Posterior cingulate gyrus (tissue), 11 donors: ENCODE data around the gene ARMC3.

Experiments used
- DNase-seq, 10 donors: peaks; one replicate each; pipeline versions ENCODE4 v3.0.0 to v3.0.0-alpha.2; 2020 to 2021; ENCODE audit warnings: mixed read lengths in 3 of 10
- intact Hi-C: fragments of 100-400 bp; cut with DNase I; formaldehyde crosslinking; loops from one replicate; pipeline ENCODE4 v1.15.1; 2023

The ARMC3 gene

DNA sequence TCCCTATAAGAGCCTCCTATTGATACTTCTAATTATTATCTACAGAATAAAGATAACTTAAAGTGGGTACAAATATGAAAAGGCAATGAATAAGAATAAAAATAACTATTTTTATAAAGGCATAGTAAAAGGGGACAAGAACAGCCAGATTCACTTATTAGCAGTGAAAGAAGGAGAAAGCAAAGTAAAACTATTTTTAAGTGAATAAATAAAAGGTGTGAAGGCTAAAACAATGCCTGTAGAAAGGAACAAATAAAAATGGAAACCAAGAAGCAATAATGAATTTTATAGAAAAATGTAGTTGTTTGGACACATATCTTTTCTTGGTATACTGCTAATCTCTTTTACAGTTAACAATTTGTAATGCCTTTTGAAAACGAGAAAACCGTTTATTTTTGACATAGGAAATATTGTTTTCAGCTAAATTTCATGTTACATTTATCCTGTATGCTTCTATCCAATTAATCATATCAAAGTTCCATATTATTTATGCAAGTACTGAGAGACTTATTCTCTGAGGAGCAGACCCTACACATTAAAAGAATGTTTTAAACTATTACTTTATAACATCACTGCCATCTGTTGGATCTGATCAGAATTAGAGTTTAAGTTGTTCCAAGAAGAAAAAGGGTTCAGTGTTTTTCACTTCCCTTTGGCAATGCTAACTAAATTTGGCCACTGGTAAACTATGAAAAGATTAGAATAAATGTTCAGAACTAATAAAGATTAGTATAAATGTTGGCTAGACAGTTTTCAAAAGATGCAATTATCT lies 59.1 kb downstream of the ARMC3 start:
- DNase-seq = no peak
- intact Hi-C loops = loop anchor here (5.0 to 10.0 kb wide), 6 partner anchors 275 to 1490 kb away; partner anchors contain the start of genes COMMD3 and PIP4K2A

DNA sequence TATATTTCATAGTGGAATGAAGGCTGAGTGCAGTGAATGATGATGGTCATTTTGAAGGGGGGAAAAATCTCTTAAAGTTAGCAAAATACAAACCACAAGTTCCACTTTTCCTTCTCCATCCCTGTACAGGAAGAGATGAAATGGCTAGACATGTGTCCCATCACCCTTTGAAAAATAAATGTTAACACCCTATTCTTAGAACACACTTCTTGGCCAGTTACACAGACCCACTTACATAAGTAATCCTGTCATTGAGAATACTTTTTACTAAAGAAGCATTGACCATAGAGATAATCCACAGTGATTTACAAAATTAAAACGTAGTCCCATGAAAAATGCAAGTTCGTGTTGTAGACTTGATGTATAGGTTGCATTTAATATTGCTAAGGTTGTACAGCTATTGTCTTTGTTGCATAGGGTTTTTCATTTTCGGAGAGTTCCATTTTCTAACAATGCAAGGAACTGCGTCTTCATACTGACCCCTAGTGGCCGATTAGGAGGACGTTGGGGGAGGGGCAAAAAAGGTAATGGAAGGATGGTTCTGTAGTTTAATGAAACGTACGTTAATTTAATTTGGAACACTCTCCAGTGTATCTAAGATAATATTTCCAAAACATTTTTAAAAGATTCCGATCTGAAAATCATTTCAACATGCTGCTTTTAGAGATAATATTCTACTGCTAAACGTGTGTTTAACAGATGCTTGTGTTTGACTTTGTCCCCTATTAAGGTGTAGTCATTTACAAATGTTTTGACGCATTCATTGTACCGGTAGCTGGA lies 60.9 kb downstream of the ARMC3 start:
- DNase-seq = peak in 8 of 10 donors; percentile 22 to 89 (median 64)
- intact Hi-C loops = loop anchor here (2.0 to 10.0 kb wide), 7 partner anchors 276 to 1491 kb away; partner anchors contain the start of genes COMMD3 and PIP4K2A

DNA sequence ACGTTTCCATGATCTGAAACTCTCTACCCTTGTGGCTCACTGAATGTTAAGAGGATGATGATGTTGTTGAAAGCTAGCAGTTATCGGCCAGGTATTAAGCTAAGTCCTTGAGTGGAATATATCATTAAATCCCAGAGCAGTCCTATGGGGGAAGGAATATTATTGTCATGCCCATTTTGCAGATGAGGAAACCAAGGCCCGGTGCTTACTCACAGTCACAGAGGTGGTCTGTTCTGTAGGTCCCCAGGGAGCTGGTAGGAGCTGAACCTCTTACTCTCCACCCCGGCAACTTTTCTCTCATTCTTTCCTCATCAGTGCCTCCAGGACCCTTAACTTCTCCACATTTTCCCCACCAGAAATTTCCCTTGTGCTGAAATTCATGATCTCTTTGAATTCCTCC lies 62.6 kb downstream of the ARMC3 start:
- no peak for DNase-seq
- intact Hi-C loops = loop anchor here (5.0 kb wide), 1 partner anchor 77 kb away; no protein-coding TSS in a partner anchor

DNA sequence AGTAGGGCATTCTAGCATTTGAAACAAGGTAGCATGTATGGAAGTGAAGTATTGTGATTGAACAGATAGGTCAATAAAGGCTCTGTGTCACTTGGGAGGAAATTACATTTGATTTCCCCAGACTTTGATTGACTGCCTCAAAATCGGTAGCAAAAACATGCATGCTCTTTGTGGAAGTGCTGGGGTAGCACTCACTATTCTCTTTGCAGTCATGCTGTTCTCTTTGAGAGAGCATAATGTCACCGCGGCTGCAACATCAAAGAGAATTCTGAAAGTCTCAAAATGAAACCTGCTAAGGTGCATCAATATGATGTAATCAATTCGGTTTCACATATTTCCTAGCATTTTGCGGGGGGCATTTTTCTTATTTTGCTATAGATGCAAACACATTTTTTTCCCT lies 64.2 kb downstream of the ARMC3 start:
- intact Hi-C loops = loop anchor here (5.0 kb wide), 1 partner anchor 75 kb away; no protein-coding TSS in a partner anchor

DNA sequence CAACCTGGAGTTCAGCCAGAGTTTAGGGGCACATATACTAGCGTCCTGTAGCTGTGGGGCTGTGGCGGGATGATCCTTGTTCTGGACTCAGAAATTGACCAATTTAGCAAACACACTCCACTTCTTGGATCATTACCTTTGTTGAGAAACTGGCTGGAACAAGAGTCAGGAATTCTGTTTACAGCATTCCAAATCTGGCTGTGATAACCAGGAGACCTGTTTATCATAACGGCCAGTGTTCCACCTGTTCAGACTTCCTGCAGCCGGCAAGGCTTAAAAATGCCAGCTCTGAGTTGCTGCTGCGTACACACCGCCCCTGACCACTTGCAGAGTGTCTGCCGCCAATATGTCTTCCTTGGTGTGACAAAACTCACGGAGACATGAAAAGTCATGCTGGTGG lies 64.8 kb downstream of the ARMC3 start:
- intact Hi-C loops = loop anchor here (5.0 kb wide), 1 partner anchor 75 kb away; no protein-coding TSS in a partner anchor
- DNase-seq = no peak

More for the DNA sequence above, 64.2 kb downstream of the ARMC3 start:
- DNase-seq = no peak

DNA sequence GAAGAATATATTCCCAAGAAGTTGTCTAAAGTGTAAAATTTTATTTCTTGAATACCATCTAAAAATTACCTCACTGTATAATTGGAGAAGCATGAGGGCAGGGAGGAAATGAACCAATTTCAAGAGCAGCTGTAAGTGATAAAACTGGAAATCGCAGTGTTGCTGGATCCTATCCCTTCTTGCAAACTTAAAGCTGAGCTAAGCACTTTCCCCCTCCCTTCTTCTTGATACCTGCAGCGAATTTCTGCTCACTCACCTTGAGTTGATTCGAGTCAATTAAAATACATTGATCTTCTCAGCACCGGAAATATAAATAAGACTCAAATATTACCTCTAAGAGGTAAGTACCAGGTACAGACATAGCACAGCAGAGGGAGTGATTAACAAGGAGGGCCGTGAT lies 65.5 kb downstream of the ARMC3 start:
- intact Hi-C loops = loop anchor here (5.0 kb wide), 1 partner anchor 74 kb away; no protein-coding TSS in a partner anchor
- DNase-seq = no peak

DNA sequence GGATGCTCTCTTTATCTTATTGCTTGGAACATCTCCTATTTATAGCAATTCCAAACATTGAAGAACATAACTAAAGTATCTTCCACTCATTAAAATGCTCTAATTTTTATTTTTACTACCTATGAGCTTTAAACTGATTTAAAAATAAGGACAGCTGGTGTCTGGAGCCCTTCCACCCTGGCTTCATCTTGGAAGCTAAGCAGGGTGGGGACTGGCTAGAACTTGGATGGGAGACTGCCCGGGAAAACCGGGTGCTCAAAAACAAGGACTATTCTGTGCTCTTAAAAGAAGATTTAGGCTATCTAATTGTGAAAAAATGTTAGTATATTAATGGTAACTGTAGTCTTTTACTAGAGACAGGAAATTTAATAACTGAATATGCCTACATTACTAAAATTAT lies 69.2 kb downstream of the ARMC3 start:
- DNase-seq = peak in 4 of 10 donors; percentile 18 to 85 (median 36)
- intact Hi-C loops = no loop called here

DNA sequence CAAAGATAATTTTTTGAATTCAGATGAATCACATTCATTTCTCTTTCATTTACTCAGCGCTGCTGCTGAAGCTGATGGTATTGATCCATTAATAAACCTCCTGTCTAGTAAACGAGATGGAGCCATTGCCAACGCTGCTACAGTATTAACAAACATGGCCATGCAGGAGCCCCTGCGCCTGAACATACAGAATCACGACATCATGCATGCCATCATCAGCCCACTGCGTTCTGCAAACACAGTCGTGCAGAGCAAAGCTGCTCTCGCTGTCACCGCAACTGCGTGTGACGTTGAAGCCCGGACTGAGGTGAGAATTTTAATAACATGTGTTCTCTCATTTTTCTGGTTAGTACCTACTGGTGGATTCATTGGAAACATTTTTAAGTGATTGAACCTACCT lies 70.2 kb downstream of the ARMC3 start:
- intact Hi-C loops = no loop called here
- no peak for DNase-seq

DNA sequence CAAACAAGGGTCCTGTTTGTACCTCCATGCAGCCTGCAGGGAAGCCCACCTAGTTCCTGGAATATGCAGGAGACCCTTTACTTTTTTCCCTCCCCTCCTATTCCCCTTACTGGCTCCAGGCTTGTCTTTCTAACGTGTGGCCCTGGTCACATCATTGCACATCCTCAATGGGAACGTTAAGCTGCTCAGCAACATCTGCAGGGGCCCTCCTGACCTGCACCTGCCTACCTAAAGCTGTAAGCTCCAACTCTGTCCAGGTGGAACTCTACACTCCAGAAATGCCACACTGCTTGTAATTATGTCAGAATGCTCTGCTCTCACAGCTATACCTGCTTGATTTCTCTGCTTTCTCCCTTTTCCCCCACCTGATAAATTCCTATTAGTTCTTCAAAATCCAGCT lies 72.1 kb downstream of the ARMC3 start:
- no peak for DNase-seq
- intact Hi-C loops = no loop called here

DNA sequence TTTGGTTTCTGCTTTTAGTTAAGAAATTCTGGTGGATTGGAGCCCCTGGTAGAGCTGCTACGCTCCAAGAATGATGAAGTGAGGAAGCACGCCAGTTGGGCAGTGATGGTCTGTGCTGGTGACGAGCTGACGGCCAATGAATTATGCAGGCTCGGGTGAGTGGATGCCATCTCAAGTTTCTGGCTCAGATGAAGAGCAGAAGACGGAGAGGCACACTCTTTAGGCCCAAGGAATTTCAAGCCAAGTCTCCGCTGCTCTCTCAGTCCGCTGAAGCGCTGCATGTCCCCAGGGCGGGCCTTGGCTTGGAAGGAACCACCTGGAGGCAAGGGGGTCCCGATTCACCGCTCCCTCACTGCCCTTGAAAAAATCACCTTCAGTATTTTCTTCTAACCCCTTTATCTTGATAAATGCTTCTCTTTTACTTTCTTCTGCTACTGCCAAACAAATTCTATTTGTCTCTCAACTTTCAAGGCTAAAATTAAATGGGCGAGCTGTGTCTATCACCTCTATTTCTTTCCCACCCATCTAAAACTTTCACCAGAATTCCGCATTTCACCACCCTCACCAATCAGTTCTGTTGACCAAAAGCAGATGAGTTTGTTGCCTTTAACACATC lies 74.2 kb downstream of the ARMC3 start:
- intact Hi-C loops = no loop called here
- peak in 1 of 10 donors; percentile 20 for DNase-seq

DNA sequence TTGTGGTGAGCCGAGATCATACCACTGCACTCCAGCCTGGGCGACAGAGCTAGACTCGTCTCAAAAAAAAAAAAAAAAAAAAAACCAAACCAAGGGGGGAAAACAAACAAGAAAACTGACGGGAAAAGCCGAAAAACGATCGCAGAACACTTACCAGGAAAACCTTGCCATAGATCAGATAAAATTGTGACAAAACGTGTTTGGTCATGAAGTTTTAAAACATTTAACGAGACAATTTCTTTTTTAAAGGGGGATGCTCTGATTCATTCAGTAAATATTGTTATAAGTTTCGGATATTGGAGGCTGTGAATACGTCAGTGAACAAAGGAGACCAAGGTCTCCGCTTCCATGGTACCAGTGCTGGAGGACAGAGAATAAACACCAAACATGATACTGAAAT lies 77.3 kb downstream of the ARMC3 start:
- DNase-seq = no peak
- intact Hi-C loops = no loop called here

DNA sequence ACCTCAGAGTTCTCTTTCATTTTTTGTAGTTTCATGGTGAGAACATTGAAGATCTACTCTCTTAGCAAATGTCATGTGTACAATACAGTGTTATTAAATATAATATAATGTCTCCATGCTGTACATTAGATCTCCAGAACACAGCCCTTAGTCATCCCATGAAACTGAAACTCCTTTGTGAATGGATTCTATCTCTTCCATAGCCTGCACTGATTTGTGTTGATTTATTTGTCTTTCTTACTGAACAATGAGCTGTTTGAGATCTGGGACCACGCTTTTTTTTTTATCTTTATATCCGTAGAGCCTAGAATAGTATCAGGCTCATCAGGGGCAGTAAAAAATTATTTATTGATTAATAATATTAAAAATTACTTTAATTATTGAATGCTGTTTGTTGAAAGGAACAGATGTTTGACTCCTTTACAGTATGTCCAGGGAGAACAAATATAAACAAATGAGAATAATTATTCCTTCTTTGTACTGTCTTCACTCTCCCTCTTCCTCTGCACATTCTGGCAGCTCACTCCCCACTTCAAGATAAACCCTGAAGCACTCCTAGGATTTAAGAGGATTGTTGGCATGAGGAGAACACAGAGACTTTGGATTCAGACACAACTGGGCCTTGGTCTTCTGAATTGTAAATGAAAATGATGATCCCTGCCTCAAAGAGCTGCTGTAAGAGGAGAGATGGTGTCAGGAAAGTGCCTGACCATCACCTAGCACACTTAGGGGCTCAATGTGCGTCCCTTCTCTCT lies 85.9 kb downstream of the ARMC3 start:
- DNase-seq = no peak
- intact Hi-C loops = no loop called here

DNA sequence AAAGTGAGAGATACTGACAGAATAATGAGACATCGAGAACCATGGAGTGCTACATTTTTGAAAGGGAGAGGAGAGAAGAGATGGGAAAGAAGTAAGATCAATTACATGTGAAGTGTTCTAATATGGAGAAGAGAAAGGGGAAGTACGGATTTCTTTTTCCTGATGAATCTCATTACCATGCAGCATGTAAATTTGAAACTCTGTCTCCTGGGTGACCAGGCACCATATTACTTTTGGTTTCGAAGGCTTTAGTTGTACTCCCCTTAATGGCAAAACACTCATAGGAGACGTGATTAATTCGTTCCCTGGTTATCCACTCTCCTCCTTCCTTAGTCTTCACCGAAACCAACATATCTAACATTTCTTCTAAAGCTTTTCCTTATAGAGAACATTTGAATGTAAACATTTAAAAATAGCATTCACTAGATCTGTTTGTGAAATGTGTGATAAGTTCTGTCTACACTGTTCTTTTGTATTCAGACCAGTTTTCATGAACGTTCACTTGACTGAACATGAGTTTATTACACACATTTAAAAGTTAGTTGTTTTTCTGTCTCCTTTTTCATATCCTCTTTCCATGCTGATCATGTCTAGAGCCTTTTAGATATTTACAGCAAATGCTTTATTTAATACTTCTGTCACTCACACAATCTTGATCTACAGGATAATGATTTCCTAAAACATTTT lies 87.3 kb downstream of the ARMC3 start:
- no peak for DNase-seq
- intact Hi-C loops = no loop called here

DNA sequence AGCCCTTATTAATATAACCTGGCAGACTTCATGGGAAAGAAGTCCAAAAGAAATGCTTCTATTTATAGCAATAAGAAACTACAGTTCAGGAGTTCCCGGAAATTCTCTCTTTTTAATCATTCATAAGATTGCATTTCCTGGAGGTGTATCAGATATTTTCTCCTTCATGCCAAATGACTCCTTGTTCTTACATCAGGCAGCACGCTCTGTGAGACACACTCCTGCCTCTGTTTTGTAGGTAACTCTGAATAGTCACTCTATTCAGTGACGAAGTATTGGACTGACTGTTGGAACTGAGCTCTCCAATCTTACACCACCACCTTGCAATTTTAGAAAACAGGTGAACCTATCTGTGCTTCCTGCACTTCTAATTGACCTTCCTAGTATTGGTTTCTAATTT lies 88.8 kb downstream of the ARMC3 start:
- DNase-seq = no peak
- intact Hi-C loops = no loop called here

- DNase-seq = no peak
These were observed 91.8 kb downstream of the ARMC3 start for GRCh38 chr10:23019633-23020032.

GRCh38 chr10:23021430-23021829 lies 93.6 kb downstream of the ARMC3 start:
- intact Hi-C loops = no loop called here
- DNase-seq = no peak

More at GRCh38 chr10:23019633-23020032, 91.8 kb downstream of the ARMC3 start:
- intact Hi-C loops = no loop called here

GRCh38 chr10:23024002-23024401 lies 96.1 kb downstream of the ARMC3 start:
- DNase-seq = no peak
- intact Hi-C loops = no loop called here

- DNase-seq = no peak
- intact Hi-C loops = no loop called here
These were observed 103.5 kb downstream of the ARMC3 start for GRCh38 chr10:23031318-23031717.

GRCh38 chr10:23034790-23035189 lies 106.9 kb downstream of the ARMC3 start:
- intact Hi-C loops = no loop called here
- DNase-seq = no peak

DNA sequence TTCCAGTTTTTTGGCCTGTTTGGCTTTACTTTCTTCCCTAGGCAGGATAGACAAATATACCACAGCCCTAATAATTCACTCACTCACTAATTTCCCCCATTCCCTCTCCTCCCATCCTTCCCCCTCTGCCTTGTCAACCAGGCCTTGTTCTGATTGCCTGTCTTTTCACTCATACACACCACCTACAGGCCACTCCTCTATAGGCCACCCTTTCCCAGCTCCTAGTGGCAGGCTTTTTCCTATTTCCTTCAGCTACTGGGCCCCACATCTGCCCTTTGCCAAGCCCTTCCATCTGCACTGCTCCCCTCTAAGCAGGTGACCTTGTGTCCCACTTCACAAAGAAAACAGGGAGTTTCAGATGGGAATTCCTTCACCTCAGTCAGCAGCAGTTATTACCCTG lies 107.7 kb downstream of the ARMC3 start:
- no peak for DNase-seq

More for the DNA sequence above, 107.7 kb downstream of the ARMC3 start:
- intact Hi-C loops = no loop called here
